ENCODE data around the gene RBMS1. TPM values are rescaled to one million over a fixed set of nuclear protein-coding genes. Genes with fewer than 3 reads are reported as not detected.

The RBMS1 gene
- total RNA-seq, 1 donor from 2014 or later = 136 TPM

- no peak for DNase-seq (ENCODE audit: low spot score)
- peaks cover 15% of the 10 kb centered on the region for H3K4me1 Mint-ChIP-seq (ENCODE audit: unreplicated experiment)
- H3K27me3 Mint-ChIP-seq (ENCODE audit: unreplicated experiment) = peaks cover 10% of the 10 kb centered on the region
- no peak overlapping the region for H3K4me3 Mint-ChIP-seq (ENCODE audit: unreplicated experiment)
- H3K27ac Mint-ChIP-seq (ENCODE audit: unreplicated experiment) = no peak overlapping the region
- TF ChIP-seq CTCF (IDR thresholded peaks at IDR 0.05; ENCODE audit: unreplicated experiment) = no peak
- peaks cover 37% of the 10 kb centered on the region for H3K36me3 Mint-ChIP-seq (ENCODE audit: low read depth, unreplicated experiment)
- no peaks in the 10 kb centered on the region for H3K9me3 Mint-ChIP-seq (ENCODE audit: unreplicated experiment)
Measured at GRCh38 chr2:160301420-160301819, 192.2 kb downstream of the RBMS1 start.

- no peak overlapping the region for H3K4me3 Mint-ChIP-seq (ENCODE audit: unreplicated experiment)
- H3K27me3 Mint-ChIP-seq (ENCODE audit: unreplicated experiment) = peaks cover 10% of the 10 kb centered on the region
- no peaks in the 10 kb centered on the region for H3K9me3 Mint-ChIP-seq (ENCODE audit: unreplicated experiment)
- DNase-seq (ENCODE audit: low spot score) = no peak
- peaks cover 17% of the 10 kb centered on the region for H3K4me1 Mint-ChIP-seq (ENCODE audit: unreplicated experiment)
- no peak for TF ChIP-seq CTCF (IDR thresholded peaks at IDR 0.05; ENCODE audit: unreplicated experiment)
- H3K27ac Mint-ChIP-seq (ENCODE audit: unreplicated experiment) = peak overlapping the region; percentile 62
- H3K36me3 Mint-ChIP-seq (ENCODE audit: low read depth, unreplicated experiment) = peaks cover 40% of the 10 kb centered on the region
Measured at GRCh38 chr2:160300203-160300602, 193.4 kb downstream of the RBMS1 start.

- Mint-ChIP-seq H3K4me3 (ENCODE audit: unreplicated experiment) (no peak overlapping the region), H3K9me3 (ENCODE audit: unreplicated experiment) (no peaks in the 10 kb centered on the region), H3K36me3 (ENCODE audit: low read depth, unreplicated experiment) (peaks cover 40% of the 10 kb centered on the region), H3K27ac (ENCODE audit: unreplicated experiment) (peak overlapping the region; percentile 62), H3K4me1 (ENCODE audit: unreplicated experiment) (peaks cover 20% of the 10 kb centered on the region), H3K27me3 (ENCODE audit: unreplicated experiment) (peaks cover 10% of the 10 kb centered on the region)
- no peak for TF ChIP-seq CTCF (IDR thresholded peaks at IDR 0.05; ENCODE audit: unreplicated experiment)
- no peak for DNase-seq (ENCODE audit: low spot score)
Measured at GRCh38 chr2:160299540-160299939, 194.1 kb downstream of the RBMS1 start.

GRCh38 chr2:160298960-160299359 is 194.6 kb downstream of the RBMS1 start:
- no peak for DNase-seq (ENCODE audit: low spot score)
- peaks cover 40% of the 10 kb centered on the region for H3K36me3 Mint-ChIP-seq (ENCODE audit: low read depth, unreplicated experiment)
- H3K27ac Mint-ChIP-seq (ENCODE audit: unreplicated experiment) = no peak overlapping the region
- no peak overlapping the region for H3K4me3 Mint-ChIP-seq (ENCODE audit: unreplicated experiment)
- peaks cover 20% of the 10 kb centered on the region for H3K4me1 Mint-ChIP-seq (ENCODE audit: unreplicated experiment)
- H3K27me3 Mint-ChIP-seq (ENCODE audit: unreplicated experiment) = peaks cover 10% of the 10 kb centered on the region
- H3K9me3 Mint-ChIP-seq (ENCODE audit: unreplicated experiment) = no peaks in the 10 kb centered on the region
- TF ChIP-seq CTCF (IDR thresholded peaks at IDR 0.05; ENCODE audit: unreplicated experiment) = no peak

GRCh38 chr2:160295519-160296207 is 197.9 kb downstream of the RBMS1 start:
- Mint-ChIP-seq H3K4me3 (ENCODE audit: unreplicated experiment) (no peak overlapping the region), H3K27ac (ENCODE audit: unreplicated experiment) (no peak overlapping the region), H3K9me3 (ENCODE audit: unreplicated experiment) (no peaks in the 10 kb centered on the region), H3K36me3 (ENCODE audit: low read depth, unreplicated experiment) (peaks cover 50% of the 10 kb centered on the region), H3K4me1 (ENCODE audit: unreplicated experiment) (peaks cover 25% of the 10 kb centered on the region), H3K27me3 (ENCODE audit: unreplicated experiment) (peaks cover 10% of the 10 kb centered on the region)
- no peak for TF ChIP-seq CTCF (IDR thresholded peaks at IDR 0.05; ENCODE audit: unreplicated experiment)
- no peak for DNase-seq (ENCODE audit: low spot score)
